Heart right ventricle (tissue), 16 donors: ENCODE data around the gene KAT7. TPM values are rescaled to one million over a fixed set of nuclear protein-coding genes. Genes with fewer than 3 reads are reported as not detected.

Experiments used
- ATAC-seq, 8 donors: fragments of 200-7000 bp; cut with Tn5 transposase; one replicate each; pipeline ENCODE4 v1.9.1; 2020; ENCODE audit warnings: mild to moderate bottlenecking in 8 of 8, moderate library complexity in 8 of 8, moderate number of reproducible peaks in 1 of 8
- DNase-seq, 2 donors: peaks; one replicate each; pipeline ENCODE4 v3.0.0-alpha.2; 2020
- H3K27ac ChIP-seq, 10 donors: fragments of 200-600 bp; sonication (generic) in 2 of 10; one replicate each; pipeline versions ENCODE4 v1.5.0 to v1.8.0; 2020 to 2022; ENCODE audit warnings: mild to moderate bottlenecking in 3 of 10
- H3K27me3 ChIP-seq, 7 donors: fragments of 200-600 bp; one replicate each; pipeline ENCODE4 v1.8.0; 2021 to 2022; ENCODE audit warnings: mild to moderate bottlenecking in 2 of 7
- H3K36me3 ChIP-seq, 9 donors: fragments of 200-600 bp; sonication (generic) in 1 of 9; one replicate each; pipeline versions ENCODE4 v1.5.0 to v1.8.0; 2020 to 2022; ENCODE audit warnings: mild to moderate bottlenecking in 2 of 9
- H3K4me1 ChIP-seq, 9 donors: fragments of 200-600 bp; sonication (generic) in 1 of 9; one replicate each; pipeline versions ENCODE4 v1.5.0 to v1.8.0; 2020 to 2022; ENCODE audit warnings: mild to moderate bottlenecking in 4 of 9
- H3K4me3 ChIP-seq, 10 donors: fragments of 200-600 bp; sonication (generic) in 2 of 10; one replicate each; pipeline versions ENCODE4 v1.5.0 to v1.8.0; 2020 to 2022; ENCODE audit warnings: mild to moderate bottlenecking in 7 of 10, moderate library complexity in 2 of 10
- H3K9me3 ChIP-seq, 11 donors: fragments of 200-600 bp in 10 of 11; sonication (generic) in 2 of 11; one replicate each; pipeline versions ENCODE4 v1.5.0 to v1.8.0; 2013 to 2022; ENCODE audit warnings: mild to moderate bottlenecking in 2 of 11, control low read depth in 1 of 11, moderate library complexity in 1 of 11
- CTCF ChIP-seq, 9 donors: fragments of 200-600 bp; sonication (generic) in 2 of 9; IDR thresholded peaks; one replicate each; pipeline versions ENCODE4 v1.5.0 to v1.8.0; 2021 to 2022; ENCODE audit warnings: antibody characterized with exemption in 9 of 9, mild to moderate bottlenecking in 5 of 9, moderate library complexity in 1 of 9
- WGBS, 2 donors: extraction: QIAGEN DNeasy Blood & Tissue Kit; methylation state at CpG; one replicate each; pipeline ENCODE4 v1.1.7; 2013; ENCODE audit warnings: inconsistent platforms in 1 of 2; 5-methylcytosine and 5-hydroxymethylcytosine counted together
- intact Hi-C, 10 donors: fragments of 100-400 bp; cut with DNase I; formaldehyde crosslinking; loops; one replicate each; pipeline versions ENCODE4 v1.11.1 to v1.14.2; 2022
- polyA plus RNA-seq, 2 donors: library from polyadenylated mRNA; stranded (reverse); fragments of 200-250 nt; gene quantifications; one replicate each; pipeline ENCODE4 v1.2.3, GENCODE V29; 2013
- total RNA-seq, 10 donors: library from RNA; stranded (reverse); fragmentation: NEBNext Ultra II Directional in 3 of 10; extraction: Animal tissue kit (Norgen Biotek cat#: 25700) in 3 of 10; gene quantifications; one replicate each; pipeline versions ENCODE4 v1.2.1 to v1.2.4, GENCODE V29; 2021 to 2023
- donor health status: Arrhythmogenic right ventricular cardiomyopathy.
- donor health status: ischemic (EF 13 %, LVEDD 7.1; RV severe dilation, severe dysfunction).
- donor health status: healthy with polysubstance abuse.
- donor health status: DM: no; HTN: yes; CAD: no.
- donor health status: DM: no; HTN: no; CAD: no.
- donor health status: ischemic (EF 25% LVEDD 6.9; RV normal size, moderate dysfunction).
- donor health status: ischemic (EF 25% LVEDD 5.7; RV mildly dilated, moderate dysfunction).
- donor health status: healthy.
- donor health status: DM: yes; HTN: yes; CAD: no.
- donor health status: Ischemic cardiomyopathy.
- donor health status: ischemic (EF 35%, LVEDD 5.7; RV mildly dilated, moderate dysfunction).
- donor health status: nonischemic (EF 11% LVEDD 7.7; RV severe dilation, severe dysfunction).
- donor health status: DM: yes; HTN: yes; CAD: no.
- donor health status: PGD.
- donor health status: ischemic (EF 29% LVEDD 5.4; RV normal size, mild dysfunction).
- donor health status: nonischemic (EF 23%, LVEDD 6.1; RV moderate dilation, normal function).

The KAT7 gene
- total and polyA plus RNA-seq, 12 donors: 5.9 to 81.3 (median 60.5) TPM

GRCh38 chr17:49798738-49799137, 10.3 kb downstream of the KAT7 start:
- ATAC-seq (no peak), DNase-seq (no peak)
- Histone ChIP-seq H3K9me3 (no peaks in the 10 kb centered on the region), H3K4me3 (no peak overlapping the region), H3K36me3 (peaks cover 0 to 100% (median 45%) of the 10 kb centered on the region in 9 donors), H3K4me1 (peaks cover 5 to 48% (median 33%) of the 10 kb centered on the region in 9 donors), H3K27me3 (no peaks in the 10 kb centered on the region), H3K27ac (peak overlapping the region in 5 of 10 donors; percentile 8 to 70 (median 24))
- intact Hi-C loops: no loop called here
- no peak for TF ChIP-seq CTCF (IDR thresholded peaks at IDR 0.05)
- WGBS, 2 donors: 69 to 72% methylated on average over 2 of the region's 2 CpGs

- DNase-seq (no peak), ATAC-seq (no peak)
- Histone ChIP-seq H3K4me1 (peaks cover 0 to 7% (median 3%) of the 10 kb centered on the region in 9 donors), H3K27ac (no peak overlapping the region), H3K4me3 (no peak overlapping the region), H3K9me3 (no peaks in the 10 kb centered on the region), H3K36me3 (peaks cover 0 to 100% (median 68%) of the 10 kb centered on the region in 9 donors), H3K27me3 (no peaks in the 10 kb centered on the region)
- 79 to 80% methylated on average over 4 of the region's 4 CpGs for WGBS, 2 donors
- TF ChIP-seq CTCF (IDR thresholded peaks at IDR 0.05): no peak
- intact Hi-C loops: no loop called here
These were observed 20.6 kb downstream of the KAT7 start for GRCh38 chr17:49809056-49809455.

- WGBS, 2 donors: 69 to 76% methylated on average over 4 of the region's 4 CpGs
- no peaks in the 10 kb centered on the region for H3K27me3 ChIP-seq
- no peaks in the 10 kb centered on the region for H3K9me3 ChIP-seq
- no peak for TF ChIP-seq CTCF (IDR thresholded peaks at IDR 0.05)
- no peak for ATAC-seq
- DNase-seq: no peak
- H3K4me1 ChIP-seq: peaks cover 0 to 60% (median 32%) of the 10 kb centered on the region in 9 donors
- H3K36me3 ChIP-seq: peaks cover 0 to 100% (median 41%) of the 10 kb centered on the region in 9 donors
- no peak overlapping the region for H3K4me3 ChIP-seq
- peak overlapping the region in 4 of 10 donors; percentile 12 to 52 (median 50) for H3K27ac ChIP-seq
- intact Hi-C loops: no loop called here
These were observed 26.5 kb downstream of the KAT7 start for GRCh38 chr17:49814781-49815529.

GRCh38 chr17:49815761-49816281, 27.3 kb downstream of the KAT7 start:
- no peak for TF ChIP-seq CTCF (IDR thresholded peaks at IDR 0.05)
- no peaks in the 10 kb centered on the region for H3K27me3 ChIP-seq
- DNase-seq (no peak), ATAC-seq (peak in 2 of 8 donors; percentile 12 to 25)
- peaks cover 0 to 100% (median 37%) of the 10 kb centered on the region in 9 donors for H3K36me3 ChIP-seq
- intact Hi-C loops: no loop called here
- H3K4me1 ChIP-seq: peaks cover 0 to 67% (median 40%) of the 10 kb centered on the region in 9 donors
- no peaks in the 10 kb centered on the region for H3K9me3 ChIP-seq
- no peak overlapping the region for H3K4me3 ChIP-seq
- 64 to 72% methylated on average over 9 of the region's 9 CpGs for WGBS, 2 donors
- peak overlapping the region in 5 of 10 donors; percentile 5 to 52 (median 49) for H3K27ac ChIP-seq
